ENCODE results near the gene OR2C1. TPM values are rescaled to one million over a fixed set of nuclear protein-coding genes. Genes with fewer than 3 reads are reported as not detected.

The OR2C1 gene
- total RNA-seq (0.35 TPM), polyA plus RNA-seq (ENCODE audit: insufficient read depth in 1 of 8, insufficient read length in 8 of 8, low replicate concordance in 1 of 8) (under 1 TPM in 6 of 8 donors, not detected in 2; 0.11 to 0.21 (median 0.18) TPM)
- long read RNA-seq, donor 1 = 0 reads
- long read RNA-seq, donor 2 = 0 reads
- long read RNA-seq, donor 3 = 0 reads
- long read RNA-seq, donor 4, partial matches to known transcripts = 0 of 1 reads
- long read RNA-seq, donor 4, other reads (novel, unspliced or antisense) = 0 of 1 reads
- long read RNA-seq, donor 5, partial matches to known transcripts = 0 of 1 reads
- long read RNA-seq, donor 5, other reads (novel, unspliced or antisense) = 0 of 1 reads
- long read RNA-seq, donor 6 = 0 reads
- long read RNA-seq, donor 7 = 0 reads
- long read RNA-seq, donor 8 = 0 reads
- long read RNA-seq, donor 9 = 0 reads
- long read RNA-seq, donor 10 = 0 reads
- long read RNA-seq, donor 11 = 0 reads

GRCh38 chr16:3355589-3355988 is at the start of gene OR2C1:
Gene OR2C1, plus strand, starts transcription at chr16:3355889. Its CDS starts 52 bp downstream, at chr16:3355941.
- H3K27me3 ChIP-seq (ENCODE audit: control insufficient read depth, insufficient read depth, low read length) = no peaks in the 10 kb centered on the region
- no peak for DNase-seq
- no peak within 1 kb of the TSS for H3K4me3 ChIP-seq (ENCODE audit: low read length)
- H3K27ac ChIP-seq (ENCODE audit: low read length) = no peak within 1 kb of the TSS
- H3K36me3 ChIP-seq (ENCODE audit: control insufficient read depth, insufficient read depth, low read length) = no peaks in the 10 kb centered on the region
- WGBS (ENCODE audit: insufficient coverage) = 86% methylated on average over 2 of the region's 3 CpGs
- H3K9me3 ChIP-seq (replicated peaks; ENCODE audit: control insufficient read depth, low read depth, low read length) = no peaks in the 10 kb centered on the region
- no peaks in the 10 kb centered on the region for H3K4me1 ChIP-seq (ENCODE audit: control insufficient read depth, insufficient read depth, low read length)

DNA sequence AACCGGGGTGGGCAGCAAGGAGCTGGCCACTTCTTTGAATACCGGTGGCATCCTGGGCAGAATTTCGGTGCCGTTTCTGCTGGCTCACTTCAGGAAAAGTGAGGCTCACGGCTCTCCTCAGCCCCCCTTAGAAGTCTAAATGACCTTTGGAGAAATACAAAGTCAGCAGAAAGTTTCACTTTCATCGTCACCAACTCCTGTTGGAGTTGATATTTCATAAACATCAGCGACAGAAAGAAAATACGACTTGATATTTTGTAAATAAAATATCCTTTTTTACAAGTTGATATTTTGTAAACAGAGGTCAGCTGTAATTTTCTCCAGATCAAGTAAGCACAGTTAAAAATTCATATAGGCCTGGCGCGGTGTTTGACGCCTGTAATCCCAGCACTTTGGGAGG is 49.6 kb upstream of the OR2C1 start:
- Histone ChIP-seq H3K36me3 (ENCODE audit: control insufficient read depth, insufficient read depth, low read length) (peaks cover 37% of the 10 kb centered on the region), H3K27ac (ENCODE audit: low read length) (peak overlapping the region; percentile 97), H3K4me3 (ENCODE audit: low read length) (peak overlapping the region; percentile 88), H3K4me1 (ENCODE audit: control insufficient read depth, insufficient read depth, low read length) (peaks cover 8% of the 10 kb centered on the region), H3K9me3 (replicated peaks; ENCODE audit: control insufficient read depth, low read depth, low read length) (peaks cover 80% of the 10 kb centered on the region), H3K27me3 (ENCODE audit: control insufficient read depth, insufficient read depth, low read length) (peaks cover 3% of the 10 kb centered on the region)
- WGBS (ENCODE audit: insufficient coverage) = 65% methylated on average over 7 of the region's 11 CpGs
- no peak for DNase-seq

DNA sequence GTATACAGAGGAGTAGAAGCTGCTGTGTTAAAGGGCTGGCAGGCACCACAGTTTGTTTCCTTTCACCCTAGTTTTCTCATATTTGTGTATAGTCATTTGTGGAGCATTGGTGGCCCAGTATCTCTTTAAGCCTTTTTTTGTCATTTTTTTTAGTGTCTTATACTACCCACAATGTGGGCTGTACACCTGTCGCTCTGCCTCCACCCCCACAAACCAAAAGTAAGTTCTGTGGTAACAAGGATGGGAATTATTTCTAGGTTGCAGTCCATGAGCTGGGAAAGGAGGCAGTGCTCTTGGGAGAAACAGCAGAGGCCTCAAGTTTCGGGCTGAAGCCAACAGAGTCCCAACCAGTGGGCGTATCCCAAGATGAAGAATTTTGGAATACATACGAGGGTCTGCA is 44.2 kb upstream of the OR2C1 start:
- no peak for DNase-seq
- H3K4me1 ChIP-seq (ENCODE audit: control insufficient read depth, insufficient read depth, low read length) = no peaks in the 10 kb centered on the region
- peaks cover 60% of the 10 kb centered on the region for H3K36me3 ChIP-seq (ENCODE audit: control insufficient read depth, insufficient read depth, low read length)
- H3K27ac ChIP-seq (ENCODE audit: low read length) = no peak overlapping the region
- H3K9me3 ChIP-seq (replicated peaks; ENCODE audit: control insufficient read depth, low read depth, low read length) = peaks cover 83% of the 10 kb centered on the region
- no peak overlapping the region for H3K4me3 ChIP-seq (ENCODE audit: low read length)
- WGBS (ENCODE audit: insufficient coverage) = 96% methylated on average over 3 of the region's 4 CpGs
- peaks cover 3% of the 10 kb centered on the region for H3K27me3 ChIP-seq (ENCODE audit: control insufficient read depth, insufficient read depth, low read length)

GRCh38 chr16:3317315-3317999 is 38.2 kb upstream of the OR2C1 start:
- H3K4me3 ChIP-seq (ENCODE audit: low read length) = no peak overlapping the region
- H3K4me1 ChIP-seq (ENCODE audit: control insufficient read depth, insufficient read depth, low read length) = no peaks in the 10 kb centered on the region
- H3K9me3 ChIP-seq (replicated peaks; ENCODE audit: control insufficient read depth, low read depth, low read length) = peaks cover 85% of the 10 kb centered on the region
- DNase-seq = no peak
- H3K36me3 ChIP-seq (ENCODE audit: control insufficient read depth, insufficient read depth, low read length) = peaks cover 39% of the 10 kb centered on the region
- WGBS (ENCODE audit: insufficient coverage) = 92% methylated on average over 2 of the region's 3 CpGs
- H3K27me3 ChIP-seq (ENCODE audit: control insufficient read depth, insufficient read depth, low read length) = no peaks in the 10 kb centered on the region
- H3K27ac ChIP-seq (ENCODE audit: low read length) = no peak overlapping the region

GRCh38 chr16:3321816-3322215 is 33.9 kb upstream of the OR2C1 start:
- Histone ChIP-seq H3K4me1 (ENCODE audit: control insufficient read depth, insufficient read depth, low read length) (no peaks in the 10 kb centered on the region), H3K27ac (ENCODE audit: low read length) (no peak overlapping the region), H3K4me3 (ENCODE audit: low read length) (no peak overlapping the region), H3K36me3 (ENCODE audit: control insufficient read depth, insufficient read depth, low read length) (peaks cover 12% of the 10 kb centered on the region), H3K27me3 (ENCODE audit: control insufficient read depth, insufficient read depth, low read length) (no peaks in the 10 kb centered on the region), H3K9me3 (replicated peaks; ENCODE audit: control insufficient read depth, low read depth, low read length) (peaks cover 72% of the 10 kb centered on the region)
- WGBS (ENCODE audit: insufficient coverage) = 25% methylated on average over 1 of the region's 2 CpGs
- no peak for DNase-seq

DNA sequence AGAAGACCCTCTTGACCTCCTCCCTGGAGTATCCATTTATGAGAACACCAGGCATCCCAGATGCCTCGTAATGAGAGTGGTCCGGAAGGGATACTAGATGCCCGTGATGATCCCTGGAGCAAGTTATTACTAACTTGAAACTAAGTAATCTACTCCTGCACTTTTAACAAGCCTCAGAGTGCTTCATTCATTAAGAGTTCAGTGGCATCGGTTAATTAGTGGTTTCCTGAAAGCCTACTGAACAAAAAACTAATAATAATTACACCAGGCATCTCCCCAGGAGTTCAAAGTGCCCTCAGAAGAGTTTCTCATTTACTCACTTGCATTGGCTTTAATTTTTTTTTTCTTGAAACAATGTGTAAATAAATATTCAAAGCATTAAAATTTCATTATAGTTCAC is 28.2 kb upstream of the OR2C1 start:
- no peak overlapping the region for H3K4me3 ChIP-seq (ENCODE audit: low read length)

DNA sequence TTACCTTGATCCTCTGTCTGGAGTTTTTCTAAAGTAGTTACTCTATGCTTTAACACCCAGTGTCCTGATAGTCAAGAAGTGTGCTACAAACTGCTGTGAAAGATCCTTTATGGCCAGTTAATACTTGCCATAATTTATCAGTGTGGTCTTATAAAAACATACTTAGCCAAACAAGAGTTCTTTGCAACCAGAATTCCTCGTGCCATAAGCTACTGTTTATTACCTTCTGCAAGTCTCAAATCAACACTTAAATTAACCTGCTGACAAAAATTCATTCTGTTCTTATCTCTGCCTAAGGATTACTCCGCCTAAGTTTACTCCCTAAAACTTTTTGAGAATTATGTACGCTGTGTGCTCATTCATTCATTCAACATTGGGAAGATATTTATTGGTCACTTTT is 27.6 kb upstream of the OR2C1 start:
- Histone ChIP-seq H3K27ac (ENCODE audit: low read length) (no peak overlapping the region), H3K27me3 (ENCODE audit: control insufficient read depth, insufficient read depth, low read length) (no peaks in the 10 kb centered on the region), H3K9me3 (replicated peaks; ENCODE audit: control insufficient read depth, low read depth, low read length) (peaks cover 21% of the 10 kb centered on the region), H3K4me3 (ENCODE audit: low read length) (no peak overlapping the region), H3K4me1 (ENCODE audit: control insufficient read depth, insufficient read depth, low read length) (no peaks in the 10 kb centered on the region), H3K36me3 (ENCODE audit: control insufficient read depth, insufficient read depth, low read length) (no peaks in the 10 kb centered on the region)
- DNase-seq = no peak
- WGBS (ENCODE audit: insufficient coverage) = 63% methylated on average over 1 of the region's 3 CpGs

More for the DNA sequence above, 28.2 kb upstream of the OR2C1 start:
- no peaks in the 10 kb centered on the region for H3K27me3 ChIP-seq (ENCODE audit: control insufficient read depth, insufficient read depth, low read length)
- DNase-seq = no peak
- WGBS (ENCODE audit: insufficient coverage) = 84% methylated on average over 3 of the region's 4 CpGs
- peaks cover 22% of the 10 kb centered on the region for H3K9me3 ChIP-seq (replicated peaks; ENCODE audit: control insufficient read depth, low read depth, low read length)
- no peaks in the 10 kb centered on the region for H3K36me3 ChIP-seq (ENCODE audit: control insufficient read depth, insufficient read depth, low read length)
- H3K27ac ChIP-seq (ENCODE audit: low read length) = no peak overlapping the region
- no peaks in the 10 kb centered on the region for H3K4me1 ChIP-seq (ENCODE audit: control insufficient read depth, insufficient read depth, low read length)

- no peak for DNase-seq
- H3K4me1 ChIP-seq (ENCODE audit: control insufficient read depth, insufficient read depth, low read length) = no peaks in the 10 kb centered on the region
- no peak overlapping the region for H3K27ac ChIP-seq (ENCODE audit: low read length)
- H3K4me3 ChIP-seq (ENCODE audit: low read length) = no peak overlapping the region
- peaks cover 16% of the 10 kb centered on the region for H3K9me3 ChIP-seq (replicated peaks; ENCODE audit: control insufficient read depth, low read depth, low read length)
- WGBS (ENCODE audit: insufficient coverage) = no CpG with 5 or more reads among the region's 2 CpGs
- H3K27me3 ChIP-seq (ENCODE audit: control insufficient read depth, insufficient read depth, low read length) = no peaks in the 10 kb centered on the region
- H3K36me3 ChIP-seq (ENCODE audit: control insufficient read depth, insufficient read depth, low read length) = no peaks in the 10 kb centered on the region
Measured at GRCh38 chr16:3328643-3329042, 27.0 kb upstream of the OR2C1 start.

GRCh38 chr16:3346041-3346440 is 9.6 kb upstream of the OR2C1 start:
- Histone ChIP-seq H3K27me3 (ENCODE audit: control insufficient read depth, insufficient read depth, low read length) (no peaks in the 10 kb centered on the region), H3K4me1 (ENCODE audit: control insufficient read depth, insufficient read depth, low read length) (no peaks in the 10 kb centered on the region), H3K27ac (ENCODE audit: low read length) (no peak overlapping the region), H3K36me3 (ENCODE audit: control insufficient read depth, insufficient read depth, low read length) (no peaks in the 10 kb centered on the region), H3K9me3 (replicated peaks; ENCODE audit: control insufficient read depth, low read depth, low read length) (no peaks in the 10 kb centered on the region), H3K4me3 (ENCODE audit: low read length) (no peak overlapping the region)
- WGBS (ENCODE audit: insufficient coverage) = no CpG with 5 or more reads among the region's 2 CpGs
- DNase-seq = no peak

- H3K4me3 ChIP-seq (ENCODE audit: low read length) = no peak overlapping the region
- WGBS (ENCODE audit: insufficient coverage) = 47% methylated on average over 2 of the region's 10 CpGs
- no peaks in the 10 kb centered on the region for H3K4me1 ChIP-seq (ENCODE audit: control insufficient read depth, insufficient read depth, low read length)
- no peak for DNase-seq
- H3K9me3 ChIP-seq (replicated peaks; ENCODE audit: control insufficient read depth, low read depth, low read length) = no peaks in the 10 kb centered on the region
- no peak overlapping the region for H3K27ac ChIP-seq (ENCODE audit: low read length)
- H3K36me3 ChIP-seq (ENCODE audit: control insufficient read depth, insufficient read depth, low read length) = no peaks in the 10 kb centered on the region
- H3K27me3 ChIP-seq (ENCODE audit: control insufficient read depth, insufficient read depth, low read length) = no peaks in the 10 kb centered on the region
Measured at GRCh38 chr16:3347586-3347985, 8.1 kb upstream of the OR2C1 start.

All from muscle of leg (tissue), 16 donors.